DMS79 treated with DMSO at 0.1 percent for 48 hours (cell line): ENCODE measurements around the gene PDXP.

Source experiments
- DNase-seq: peaks from one replicate; lab custom pipeline; 2025; lab: John Stamatoyannopoulos, UW

The PDXP gene

DNA sequence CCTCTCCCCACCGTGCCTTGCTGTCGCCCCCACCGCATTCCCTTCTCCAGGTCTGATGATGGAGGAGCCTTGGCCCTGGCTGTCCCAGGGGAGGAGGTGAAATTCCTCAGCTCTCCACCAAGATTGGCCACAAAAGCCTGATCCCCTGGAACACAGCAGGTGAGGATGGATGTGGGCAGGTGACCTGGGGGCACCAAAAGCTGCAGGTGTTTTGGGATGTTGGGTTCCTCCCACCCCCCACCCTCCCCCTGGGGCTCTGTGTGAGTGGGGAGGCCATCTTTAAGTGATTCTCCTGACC is 39.0 kb downstream of the PDXP start:
- DNase-seq = peak; percentile 2

DNA sequence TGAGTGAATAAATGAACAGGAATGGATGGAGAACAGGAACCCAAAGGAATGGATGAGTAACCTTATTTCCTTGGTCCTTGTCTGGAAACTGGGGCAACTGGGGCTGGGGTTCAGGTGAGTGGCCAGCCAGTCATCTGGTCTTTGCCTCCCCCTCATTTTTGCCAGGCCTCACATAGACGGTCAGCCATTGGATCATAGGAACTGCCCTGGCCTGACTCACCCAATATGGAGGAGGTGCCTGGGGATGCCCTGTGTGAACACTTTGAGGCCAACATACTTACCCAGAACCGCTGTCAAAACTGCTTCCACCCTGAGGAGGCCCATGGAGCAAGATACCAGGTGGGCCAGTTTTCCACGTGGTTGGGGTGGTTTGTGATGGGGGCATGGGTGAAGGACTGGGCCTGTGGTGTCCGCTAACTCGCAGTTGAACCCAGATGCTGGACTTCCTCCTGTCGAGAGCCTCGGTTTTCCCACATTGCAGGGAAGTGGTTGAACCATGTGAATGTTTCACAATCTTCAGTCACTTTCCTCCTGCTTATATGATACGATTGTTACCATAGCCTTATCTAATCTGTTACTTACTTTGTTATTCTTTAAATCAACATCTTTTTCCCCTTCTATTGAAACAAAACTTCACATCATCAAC is 42.7 kb downstream of the PDXP start:
- DNase-seq = no peak

GRCh38 chr22:37703906-37704305 is 45.4 kb downstream of the PDXP start:
- DNase-seq = no peak

- DNase-seq = no peak
Measured at GRCh38 chr22:37704645-37705044, 46.1 kb downstream of the PDXP start.

GRCh38 chr22:37705205-37705604 is 46.7 kb downstream of the PDXP start:
- DNase-seq = no peak

DNA sequence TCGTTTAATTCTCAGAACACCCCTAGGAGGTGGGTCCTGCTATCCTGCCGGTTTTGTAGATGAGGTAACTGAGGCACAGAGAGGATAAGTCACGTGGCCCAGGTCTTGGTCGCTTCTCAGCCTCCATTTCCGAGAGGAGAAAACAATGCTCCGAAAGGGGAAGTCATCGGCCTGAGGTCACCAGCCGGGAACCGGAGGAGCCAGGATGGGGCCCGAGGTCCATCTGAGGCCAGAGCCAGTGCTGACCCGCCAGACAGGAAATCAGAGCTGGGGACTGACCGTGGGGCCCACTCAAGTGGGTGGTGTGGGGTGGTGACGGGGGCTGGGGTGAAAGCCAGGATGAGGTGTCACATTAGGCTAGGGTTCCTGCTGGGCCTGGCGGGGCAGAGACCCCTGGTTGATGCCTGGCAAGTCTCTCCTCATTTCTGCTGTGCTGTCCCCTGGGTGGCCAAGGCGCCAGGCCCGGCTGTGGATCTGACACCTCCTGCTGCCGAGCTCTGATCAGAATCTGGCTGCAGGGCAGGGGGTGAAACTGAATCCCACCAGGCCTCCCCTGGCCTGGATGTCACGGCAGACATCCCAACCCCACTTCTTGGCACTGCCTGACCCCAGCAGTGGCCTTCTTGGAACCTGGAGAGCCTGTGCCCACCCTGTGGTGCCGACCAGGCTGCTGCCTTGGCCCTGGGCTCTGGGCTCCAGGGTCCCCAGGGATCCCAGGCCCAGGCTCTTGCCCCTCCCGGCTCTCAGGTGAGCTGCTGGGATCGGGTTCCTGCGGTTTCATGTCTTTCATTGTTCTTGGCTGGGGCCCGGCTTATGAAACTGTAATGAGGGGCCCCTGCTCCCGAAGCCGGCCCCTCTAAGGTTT is 50.3 kb downstream of the PDXP start:
- DNase-seq = no peak

DNA sequence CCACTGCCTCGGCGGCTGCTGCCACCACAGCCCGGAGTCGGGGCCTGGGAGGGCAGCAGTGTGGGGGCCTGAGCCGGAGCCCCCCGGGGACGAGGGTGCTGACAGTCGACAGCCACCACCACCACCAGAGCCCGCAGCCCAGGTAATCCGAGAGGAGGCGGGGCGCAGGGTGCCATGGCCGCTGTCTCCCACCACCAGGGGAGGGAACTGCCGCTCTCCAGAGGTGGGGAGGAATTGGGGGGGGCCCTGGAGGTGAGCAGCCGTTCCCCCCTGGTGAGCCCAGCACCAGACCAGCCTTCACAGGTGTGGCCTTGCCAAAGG is 50.9 kb downstream of the PDXP start:
- DNase-seq = no peak

DNA sequence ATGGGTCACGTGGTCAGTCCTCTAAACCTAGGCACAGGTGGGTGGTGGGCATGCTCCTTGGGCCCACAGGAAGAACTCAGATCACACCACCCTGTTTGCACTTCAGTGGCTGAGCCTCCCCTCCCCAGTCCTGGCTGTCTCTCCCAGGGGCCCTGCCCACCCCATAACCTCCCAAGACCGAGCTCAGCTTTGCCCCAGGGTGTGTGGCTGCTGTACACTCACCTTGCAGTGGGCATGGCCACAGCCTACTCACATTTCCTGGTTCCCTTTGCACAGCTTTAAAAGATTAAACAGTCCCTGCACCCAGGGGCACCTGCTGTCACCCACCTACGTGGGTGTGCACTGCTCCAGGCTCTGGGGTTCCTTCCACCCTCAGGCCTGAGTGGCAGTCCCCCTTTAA is 52.2 kb downstream of the PDXP start:
- no peak for DNase-seq

DNA sequence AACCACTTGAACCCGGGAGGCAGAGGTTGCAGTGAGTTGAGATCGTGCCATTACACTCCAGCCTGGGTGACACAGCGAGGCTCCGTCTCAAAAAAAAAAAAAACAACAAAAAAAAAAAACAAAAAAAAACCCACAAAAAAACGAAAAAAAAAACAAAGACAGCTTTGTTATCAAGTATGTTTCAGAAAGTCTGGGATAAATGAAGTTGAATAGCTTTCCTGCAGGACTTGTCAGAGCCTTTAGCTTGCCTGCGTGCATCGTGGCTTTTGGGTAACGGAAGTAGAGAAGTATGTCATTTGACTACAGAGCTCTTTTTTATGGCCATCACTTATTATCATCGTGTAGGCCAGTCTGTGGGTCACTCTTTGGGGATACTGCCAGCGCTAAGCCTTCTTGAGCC is 53.0 kb downstream of the PDXP start:
- DNase-seq = no peak

GRCh38 chr22:37713761-37714160 is 55.2 kb downstream of the PDXP start:
- no peak for DNase-seq

GRCh38 chr22:37714634-37715033 is 56.1 kb downstream of the PDXP start:
- DNase-seq = no peak

- DNase-seq = no peak
Measured at GRCh38 chr22:37715760-37716159, 57.2 kb downstream of the PDXP start.
